ENCODE data around the gene KLHL17.
A peak's percentile ranks its signal among the peaks of the same experiment; 100 is the strongest.

Gene KLHL17

DNA sequence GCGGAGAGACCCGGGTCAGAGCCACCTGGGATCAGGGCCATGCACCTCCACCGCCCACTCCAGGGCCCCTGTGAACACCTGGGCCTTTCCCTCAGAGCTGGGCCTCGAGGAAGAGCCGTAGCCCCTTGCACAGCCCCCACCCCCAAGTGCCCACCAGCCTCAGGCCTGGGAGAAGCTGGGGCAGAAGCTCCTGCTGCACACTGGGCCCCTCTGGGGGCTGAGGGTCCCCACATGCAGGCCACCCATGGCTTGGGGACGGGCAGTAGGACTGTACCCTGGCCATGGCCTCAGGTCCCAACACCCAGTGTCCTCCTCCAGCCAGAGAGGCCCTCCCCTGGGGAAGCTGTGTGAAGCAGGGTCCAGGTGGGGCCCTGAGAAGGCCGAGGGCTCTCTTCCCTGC is 7.8 kb upstream of the KLHL17 start:
- ATAC-seq (no peak), DNase-seq (no peak)

DNA sequence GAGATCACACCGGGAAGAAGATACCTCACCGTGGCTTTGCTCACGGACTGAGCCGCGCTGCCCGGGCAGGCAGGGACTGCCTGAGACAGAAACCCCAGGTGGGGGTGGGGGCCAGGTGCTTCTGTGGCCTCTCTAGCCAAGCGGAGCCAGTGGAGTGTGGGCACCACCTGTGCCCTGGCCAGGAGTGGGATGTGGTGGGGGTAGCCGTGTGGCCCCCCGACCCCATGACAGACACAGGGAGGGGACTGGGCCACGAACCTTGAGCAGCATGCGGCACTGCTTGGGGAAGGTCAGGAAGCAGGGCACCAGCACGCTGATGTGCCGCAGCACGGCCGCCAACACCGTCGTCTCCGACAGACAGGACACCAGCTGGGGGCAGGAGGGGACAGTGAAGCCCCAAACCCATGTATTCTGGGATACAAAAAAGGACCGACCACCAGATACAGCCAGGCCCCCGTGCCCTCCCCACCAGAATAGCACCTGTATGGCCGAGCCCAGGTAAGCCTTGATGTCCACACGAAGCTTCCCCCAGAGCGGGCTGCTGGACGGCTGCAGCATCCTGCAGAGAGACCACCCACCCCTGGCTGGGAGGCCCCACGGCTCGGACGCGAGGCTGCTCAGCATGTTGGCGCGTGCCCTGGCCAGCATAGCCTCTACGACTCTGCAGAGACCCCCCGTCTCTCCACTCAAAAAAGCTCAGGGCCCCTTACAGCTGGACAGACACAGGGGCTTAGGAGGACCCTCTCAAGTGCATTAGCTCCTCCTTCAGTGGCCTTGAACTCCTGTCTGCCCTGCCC is 6.7 kb upstream of the KLHL17 start:
- ATAC-seq, result no peak
- DNase-seq, result no peak

DNA sequence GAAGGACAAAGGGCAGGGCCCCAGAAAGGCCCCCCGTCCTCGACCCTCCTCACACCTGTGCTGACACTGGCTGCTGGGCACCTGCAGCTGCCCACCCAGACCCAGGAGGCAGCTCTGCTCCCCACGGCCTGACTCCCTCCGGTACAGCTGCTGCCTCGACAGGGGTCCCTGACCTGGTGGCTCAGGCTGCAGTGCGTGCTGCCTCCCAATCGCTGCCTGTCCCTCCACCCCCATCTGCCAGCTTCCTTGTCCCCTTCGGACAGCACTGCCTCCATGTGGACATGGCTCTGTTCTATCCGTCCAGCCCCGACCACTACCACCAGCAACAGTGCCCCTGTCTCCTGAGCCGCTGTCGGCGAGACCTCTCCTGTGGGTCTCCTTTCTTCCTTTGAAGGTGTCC is 5.5 kb upstream of the KLHL17 start:
- ATAC-seq (no peak), DNase-seq (no peak)

DNA sequence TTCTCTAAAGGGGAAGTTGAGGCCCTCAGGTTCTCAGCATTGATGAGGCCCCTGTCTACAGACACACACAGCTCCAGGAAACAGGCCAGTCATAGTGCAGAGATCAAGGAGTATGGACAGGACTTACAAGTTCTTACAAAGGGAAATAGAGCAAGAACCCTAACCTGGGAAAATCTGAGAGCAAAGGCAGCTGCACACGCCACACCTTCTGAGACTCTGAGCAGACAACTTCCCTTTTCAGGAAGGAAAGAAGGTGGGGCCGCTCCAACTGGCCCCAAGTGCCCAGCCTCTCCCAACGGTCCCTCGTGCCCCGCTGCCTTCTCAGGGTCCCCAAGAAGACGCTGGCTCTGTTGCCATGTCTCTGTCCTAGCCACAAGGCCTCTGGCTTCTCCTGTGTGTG is 4.9 kb upstream of the KLHL17 start:
- ATAC-seq (no peak), DNase-seq (no peak)

DNA sequence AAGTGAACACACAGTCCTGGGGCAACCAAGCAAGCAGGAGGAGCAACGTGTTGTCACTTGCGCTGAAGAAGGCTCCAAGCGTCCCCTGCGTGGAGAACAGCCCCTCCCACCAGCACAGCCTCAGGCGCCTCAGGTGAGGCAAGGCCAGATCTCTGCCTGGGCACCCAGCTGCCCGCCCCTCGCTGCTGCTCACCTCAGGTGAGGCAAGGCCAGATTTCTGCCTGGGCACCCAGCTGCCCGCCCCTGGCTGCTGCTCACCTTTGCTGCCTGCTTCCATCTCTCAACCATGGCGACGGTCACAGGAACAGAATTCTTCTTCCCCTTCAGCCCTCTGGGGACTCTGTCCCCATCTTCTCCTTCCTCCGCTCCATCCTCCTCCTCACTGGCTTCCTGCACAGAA is 3.7 kb upstream of the KLHL17 start:
- no peak for ATAC-seq
- DNase-seq, result no peak

DNA sequence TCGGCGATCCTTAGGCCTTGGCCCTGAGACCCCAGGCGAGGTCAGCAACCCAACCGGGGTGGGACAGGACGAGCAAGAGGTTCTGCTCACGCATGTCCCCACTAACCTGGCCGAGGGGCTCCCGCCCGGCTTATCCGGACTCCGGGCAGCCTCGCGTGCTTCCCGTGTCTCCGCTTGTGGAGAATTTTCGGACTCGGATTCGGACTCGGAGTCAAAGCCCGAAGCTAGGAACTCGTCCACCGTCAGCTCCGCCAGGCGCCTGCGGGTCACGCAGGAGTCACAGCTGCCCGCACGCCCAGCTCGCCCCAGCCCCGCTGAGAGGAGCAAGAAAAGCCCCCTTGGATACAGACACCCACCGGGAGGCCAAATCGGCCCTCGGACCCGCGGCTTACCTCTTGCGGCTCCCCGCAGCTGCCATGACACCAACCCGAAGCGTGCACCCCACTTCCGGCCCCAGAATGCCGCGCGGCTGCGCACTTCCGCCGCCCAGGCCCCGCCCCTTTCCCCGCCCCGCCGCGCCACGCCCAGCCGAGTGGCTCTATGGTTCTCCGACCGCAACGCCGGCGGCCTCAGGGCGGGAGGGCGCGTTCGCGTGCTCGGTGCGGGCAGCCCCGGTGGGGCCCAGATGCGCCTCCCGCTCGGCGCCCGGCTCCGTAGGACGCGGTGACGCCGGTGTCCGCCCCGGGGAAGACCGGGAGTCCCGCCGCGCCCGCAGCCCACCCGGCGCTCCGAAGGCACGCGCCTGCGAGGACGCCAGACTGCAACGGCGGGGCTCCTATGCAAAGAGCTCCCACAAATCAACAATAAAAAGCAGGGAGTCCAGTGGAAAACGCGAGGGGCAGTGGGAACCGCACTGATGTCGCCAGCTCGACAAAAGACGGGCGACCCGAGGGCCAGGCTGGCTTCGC is 1.3 kb upstream of the KLHL17 start, which contains the start of gene NOC2L:
TSS of gene NOC2L (minus strand) at position 434 of the 908 bp plus-strand sequence. CDS start at position 418, 16 bp downstream.
- DNase-seq (peak; percentile 99), ATAC-seq (peak; percentile 87)

DNA sequence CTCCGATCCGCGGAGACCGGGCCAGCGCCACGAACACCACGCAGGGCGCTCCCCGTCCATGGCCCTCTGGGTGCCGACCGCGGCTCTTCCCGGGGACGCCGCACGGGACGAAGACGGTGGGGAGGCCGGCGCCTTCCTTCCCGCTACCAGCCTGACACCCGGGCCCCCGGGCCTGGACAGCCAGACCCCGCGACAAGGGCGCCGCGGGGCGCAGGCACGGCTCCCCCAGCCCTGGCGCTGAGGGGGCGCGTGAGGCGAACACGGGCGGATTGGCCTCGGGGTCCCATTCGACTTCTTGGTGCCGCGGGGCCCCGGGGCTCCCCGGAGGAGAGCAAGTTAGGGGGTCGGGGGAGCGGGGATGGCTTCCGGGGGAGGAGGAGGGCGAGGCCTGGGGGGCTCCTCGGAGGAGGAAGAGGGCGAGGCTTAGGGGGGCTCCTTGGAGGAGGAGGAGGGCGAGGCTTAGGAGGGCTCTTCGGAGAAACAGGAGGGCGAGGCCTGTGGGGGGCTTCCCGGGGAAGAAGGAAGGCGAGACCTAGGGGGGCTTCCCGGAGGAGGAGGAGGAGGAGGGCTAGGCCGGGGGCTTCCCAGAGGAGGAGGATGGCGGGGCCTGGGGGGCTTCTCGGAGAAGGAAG is 537 bp upstream of the KLHL17 start:
- ATAC-seq, result no peak
- DNase-seq, result peak; percentile 30

DNA sequence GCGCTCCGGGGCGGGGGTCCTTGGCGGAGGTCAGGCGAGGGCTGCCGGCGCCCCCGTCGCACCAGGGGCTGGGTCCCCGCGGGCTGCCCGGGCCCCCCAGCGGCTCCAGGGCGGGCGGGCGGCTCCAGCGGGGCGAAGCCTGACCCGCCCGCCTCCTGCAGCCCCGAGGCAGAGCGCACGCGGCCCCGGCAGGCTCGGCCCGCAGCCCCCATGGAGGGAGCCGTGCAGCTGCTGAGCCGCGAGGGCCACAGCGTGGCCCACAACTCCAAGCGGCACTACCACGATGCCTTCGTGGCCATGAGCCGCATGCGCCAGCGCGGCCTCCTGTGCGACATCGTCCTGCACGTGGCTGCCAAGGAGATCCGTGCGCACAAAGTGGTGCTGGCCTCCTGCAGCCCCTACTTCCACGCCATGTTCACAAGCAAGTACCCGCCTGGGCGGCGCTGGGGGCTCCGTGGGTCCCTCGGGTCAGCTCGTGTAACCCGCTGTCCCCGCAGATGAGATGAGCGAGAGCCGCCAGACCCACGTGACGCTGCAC is 817 bp downstream of the KLHL17 start:
- DNase-seq (no peak), ATAC-seq (no peak)

DNA sequence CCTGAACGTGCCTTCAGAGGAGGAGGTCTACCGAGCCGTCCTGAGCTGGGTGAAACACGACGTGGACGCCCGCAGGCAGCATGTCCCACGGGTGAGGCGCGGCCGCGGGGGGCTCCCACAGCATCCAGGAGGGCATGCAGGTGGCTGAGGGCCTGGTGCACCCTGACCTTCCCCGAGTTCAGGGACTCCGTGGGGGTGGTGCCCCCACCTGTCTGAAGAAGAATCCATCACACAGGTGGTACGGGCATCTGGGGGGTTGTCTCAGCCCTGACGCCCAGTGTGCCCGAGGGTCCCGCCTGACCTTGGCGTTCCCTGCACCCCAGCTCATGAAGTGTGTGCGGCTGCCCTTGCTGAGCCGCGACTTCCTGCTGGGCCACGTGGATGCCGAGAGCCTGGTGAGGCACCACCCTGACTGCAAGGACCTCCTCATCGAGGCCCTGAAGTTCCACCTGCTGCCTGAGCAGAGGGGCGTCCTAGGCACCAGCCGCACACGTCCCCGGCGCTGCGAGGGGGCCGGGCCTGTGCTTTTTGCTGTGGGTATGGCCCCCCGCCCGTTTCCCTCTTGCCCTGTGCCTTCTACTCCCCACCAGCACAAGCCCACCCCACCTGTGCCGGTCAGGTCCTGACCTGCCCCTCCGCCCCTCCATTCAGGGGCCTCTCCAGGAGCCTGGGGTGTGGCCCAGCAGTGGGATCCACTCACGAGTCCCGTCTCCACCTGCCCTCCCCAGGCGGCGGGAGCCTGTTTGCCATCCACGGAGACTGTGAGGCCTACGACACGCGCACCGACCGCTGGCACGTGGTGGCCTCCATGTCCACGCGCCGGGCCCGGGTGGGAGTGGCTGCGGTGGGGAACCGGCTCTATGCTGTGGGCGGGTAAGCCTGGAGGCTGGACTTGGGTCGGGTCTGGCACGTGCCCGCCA is 2.3 kb downstream of the KLHL17 start:
- DNase-seq (no peak), ATAC-seq (no peak)

DNA sequence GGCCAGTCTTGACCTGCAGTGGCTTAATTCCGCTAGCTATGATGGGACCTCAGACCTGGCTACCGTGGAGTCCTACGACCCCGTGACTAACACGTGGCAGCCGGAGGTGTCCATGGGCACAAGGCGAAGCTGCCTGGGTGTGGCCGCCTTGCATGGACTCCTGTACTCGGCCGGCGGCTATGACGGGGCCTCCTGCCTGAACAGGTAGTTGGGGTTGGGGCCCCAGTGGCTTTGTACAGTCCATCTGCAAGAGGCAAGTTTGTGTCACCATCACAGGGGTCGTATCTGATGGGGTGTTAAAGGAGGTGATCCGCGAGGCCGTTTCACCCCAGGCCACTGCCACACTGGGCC is 2.9 kb downstream of the KLHL17 start:
- no peak for ATAC-seq
- DNase-seq, result no peak

DNA sequence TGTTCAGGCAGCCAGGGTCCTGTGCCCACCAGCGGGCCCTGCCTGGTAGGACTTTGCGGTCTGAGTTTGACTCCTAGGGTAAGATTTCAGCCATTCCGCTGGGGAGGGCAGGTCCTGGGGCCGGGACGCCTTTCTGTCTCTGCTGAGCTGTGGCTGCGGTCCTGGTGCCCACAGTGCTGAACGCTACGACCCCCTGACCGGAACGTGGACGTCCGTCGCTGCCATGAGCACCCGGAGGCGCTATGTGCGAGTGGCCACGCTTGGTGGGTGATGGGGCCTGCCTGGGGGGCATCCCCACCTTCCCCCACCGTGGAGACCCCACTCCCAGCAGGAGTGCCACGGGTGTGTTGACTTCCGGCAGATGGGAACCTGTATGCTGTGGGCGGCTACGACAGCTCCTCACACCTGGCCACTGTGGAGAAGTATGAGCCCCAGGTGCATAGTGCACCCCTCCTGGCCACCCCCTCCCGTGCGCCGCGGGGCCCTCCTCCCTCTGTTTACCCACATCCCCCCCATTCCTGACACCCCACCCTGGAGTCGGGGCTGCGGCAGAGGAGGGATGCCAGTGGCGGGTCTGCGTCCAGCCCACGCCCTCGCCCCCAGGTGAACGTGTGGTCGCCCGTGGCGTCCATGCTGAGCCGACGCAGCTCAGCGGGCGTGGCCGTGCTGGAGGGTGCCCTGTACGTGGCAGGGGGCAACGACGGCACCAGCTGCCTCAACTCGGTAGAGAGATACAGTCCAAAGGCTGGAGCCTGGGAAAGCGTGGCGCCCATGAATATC is 3.6 kb downstream of the KLHL17 start:
- DNase-seq (no peak), ATAC-seq (no peak)

DNA sequence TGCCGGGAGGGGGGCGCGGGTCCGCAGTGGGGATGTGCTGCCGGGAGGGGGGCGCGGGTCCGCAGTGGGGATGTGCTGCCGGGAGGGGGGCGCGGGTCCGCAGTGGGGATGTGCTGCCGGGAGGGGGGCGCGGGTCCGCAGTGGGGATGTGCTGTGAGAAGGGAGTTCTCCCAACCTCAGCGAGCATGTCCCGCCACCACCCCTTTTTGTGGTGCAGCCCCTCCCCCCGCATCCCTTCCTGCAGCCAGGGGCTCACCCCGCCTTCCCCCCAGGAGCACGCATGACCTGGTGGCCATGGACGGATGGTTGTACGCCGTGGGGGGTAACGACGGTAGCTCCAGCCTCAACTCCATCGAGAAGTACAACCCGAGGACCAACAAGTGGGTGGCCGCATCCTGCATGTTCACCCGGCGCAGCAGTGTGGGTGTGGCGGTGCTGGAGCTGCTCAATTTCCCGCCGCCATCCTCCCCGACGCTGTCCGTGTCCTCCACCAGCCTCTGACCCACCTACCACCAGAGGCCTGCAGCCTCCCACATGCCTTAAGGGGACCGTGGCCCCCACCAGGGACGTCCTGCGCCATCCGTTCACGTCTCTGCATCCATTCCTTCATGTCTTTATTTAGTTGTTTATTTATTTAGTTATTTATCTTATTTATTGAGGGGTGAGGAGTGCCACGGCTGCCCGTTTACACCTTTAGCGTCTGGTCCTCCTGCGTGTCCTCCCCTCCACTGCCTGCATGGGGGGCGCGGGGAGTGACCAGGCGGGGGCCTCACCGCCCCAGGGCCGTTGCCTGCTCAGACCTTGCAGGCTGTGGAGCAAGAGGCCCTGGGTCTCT is 4.5 kb downstream of the KLHL17 start:
- no peak for ATAC-seq

DNA sequence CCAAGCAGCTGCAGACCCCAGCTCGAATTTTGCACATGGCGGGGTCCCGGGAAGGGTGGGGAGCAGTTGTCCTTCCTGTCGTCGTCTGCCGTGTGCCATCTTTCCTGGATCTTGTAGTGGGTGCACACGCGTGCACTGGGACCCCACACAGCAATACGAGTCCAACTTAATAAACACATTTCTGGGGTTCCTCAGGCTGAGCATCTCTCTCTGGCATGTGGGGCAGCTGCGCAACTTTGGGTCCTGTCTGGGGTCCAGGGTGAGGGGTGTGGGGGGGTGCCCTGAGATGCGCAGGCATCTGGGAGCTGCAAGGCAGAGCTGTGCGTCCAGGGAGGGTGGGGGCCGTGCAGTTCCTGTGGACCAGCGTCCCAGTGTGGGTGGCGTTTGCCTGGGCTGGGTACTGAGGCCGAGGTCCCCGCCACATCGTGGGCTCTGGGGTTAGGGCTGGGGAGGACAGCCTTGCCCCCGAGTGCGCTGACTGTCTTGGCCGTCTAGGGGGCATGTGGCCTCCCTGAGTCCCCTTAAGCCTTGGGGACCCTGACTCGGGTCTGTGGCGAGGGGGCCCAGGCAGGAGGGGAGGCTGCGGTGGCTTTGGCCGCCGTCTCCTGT is 5.2 kb downstream of the KLHL17 start:
- DNase-seq, result no peak
- peak; percentile 1 for ATAC-seq

More for the DNA sequence above, 4.5 kb downstream of the KLHL17 start:
- no peak for DNase-seq

DNA sequence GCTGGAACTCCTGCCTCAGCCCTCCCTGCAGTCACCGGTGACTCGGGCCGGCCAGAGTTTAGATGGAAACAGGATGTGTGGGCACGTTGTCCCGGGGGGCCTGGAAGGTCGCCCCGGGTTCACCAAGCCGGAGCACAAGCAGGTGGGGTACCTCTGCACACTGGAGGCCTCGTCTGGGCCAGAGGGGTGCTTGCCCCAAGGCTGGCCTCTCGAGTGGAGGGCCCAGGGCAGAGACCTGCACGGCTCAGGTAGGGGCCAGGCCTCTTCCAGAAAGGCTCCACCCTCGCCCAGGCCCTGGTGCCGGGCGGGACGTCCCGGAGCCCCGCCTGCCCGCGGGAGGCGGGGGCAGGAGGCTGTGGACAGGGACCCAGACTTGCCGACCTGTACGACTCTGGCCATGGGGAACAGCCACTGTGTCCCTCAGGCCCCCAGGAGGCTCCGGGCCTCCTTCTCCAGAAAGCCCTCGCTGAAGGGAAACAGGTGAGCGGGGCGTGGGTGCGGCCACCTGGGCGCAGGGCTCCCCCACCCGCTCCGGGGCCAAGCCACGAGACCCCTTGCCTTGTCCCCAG is 5.8 kb downstream of the KLHL17 start, which contains the start of gene PLEKHN1:
TSS of gene PLEKHN1 (plus strand) at position 348 of the 569 bp plus-strand sequence. CDS start at position 398, 50 bp downstream.
- DNase-seq (peak; percentile 58), ATAC-seq (peak; percentile 62)

DNA sequence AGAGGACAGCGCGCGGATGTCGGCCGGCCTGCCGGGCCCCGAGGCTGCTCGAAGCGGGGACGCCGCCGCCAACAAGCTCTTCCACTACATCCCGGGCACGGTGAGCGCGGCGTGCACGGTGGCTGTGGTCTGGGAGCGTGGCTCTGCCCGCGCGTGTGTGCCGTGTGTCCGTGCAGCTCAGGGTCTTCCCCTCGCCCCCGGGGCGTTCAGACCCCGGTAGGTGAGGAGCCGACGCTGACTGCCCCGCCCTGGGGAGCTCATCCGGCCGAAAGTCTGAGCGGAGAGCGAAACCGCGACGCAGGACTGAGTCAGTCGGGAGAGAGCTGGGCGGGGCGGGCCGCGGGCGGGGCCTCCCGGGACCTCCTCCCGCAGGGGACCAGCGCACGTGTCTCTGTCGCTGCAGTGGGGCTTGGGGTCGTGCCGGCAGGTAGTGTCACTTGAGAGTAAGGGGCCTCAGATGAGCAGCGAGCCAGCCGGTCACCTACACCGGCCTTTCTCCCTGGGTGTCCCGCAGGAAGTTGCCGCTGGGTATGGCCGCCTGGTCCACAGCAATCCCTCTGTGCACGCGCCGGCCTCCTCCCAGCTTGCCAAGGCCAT is 6.4 kb downstream of the KLHL17 start:
- DNase-seq (peak; percentile 91), ATAC-seq (peak; percentile 83)

DNA sequence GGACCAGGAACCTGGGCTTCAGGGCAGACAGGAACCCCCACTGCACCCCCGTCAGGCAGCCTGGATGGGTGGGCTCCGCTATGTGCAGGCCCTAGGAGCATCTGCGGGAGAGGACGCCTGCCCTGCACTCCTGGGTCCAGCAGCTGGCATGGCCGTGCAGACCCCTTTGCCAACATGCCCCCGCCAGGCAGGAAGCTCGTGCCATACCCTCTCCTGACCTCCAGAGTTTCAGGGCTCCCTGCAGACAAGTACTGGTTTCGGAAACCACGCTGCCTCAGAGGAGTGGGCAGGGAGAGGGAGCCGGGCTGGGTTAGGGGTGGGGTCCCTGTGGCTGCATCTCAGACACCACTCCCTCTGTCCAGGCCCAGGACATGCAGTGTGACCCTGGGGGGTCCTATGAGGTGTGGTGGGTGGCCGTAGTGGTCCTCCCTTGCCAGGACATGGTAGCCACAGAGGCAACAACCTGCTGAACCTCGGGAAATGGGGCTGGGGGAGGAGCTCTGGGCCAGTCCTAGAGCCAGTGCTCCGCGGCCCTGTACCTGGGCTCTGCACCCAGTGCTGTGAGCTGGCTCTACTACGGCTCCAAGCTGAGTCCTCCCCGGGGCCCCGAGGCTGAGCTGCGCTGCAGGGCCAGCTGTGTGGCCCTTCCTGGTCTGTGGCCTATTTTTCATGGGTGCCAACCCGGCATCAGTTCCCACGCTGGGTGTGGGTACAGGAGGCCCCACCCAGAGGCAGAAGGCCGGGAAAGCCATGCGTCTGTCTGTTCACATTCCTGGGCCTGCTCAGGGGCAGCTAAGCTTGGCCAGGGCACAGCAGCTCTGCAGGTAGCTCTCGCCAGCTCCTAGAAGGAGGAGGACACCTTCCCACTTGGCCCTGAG is 7.3 kb downstream of the KLHL17 start:
- DNase-seq, result no peak
- no peak for ATAC-seq

DNA sequence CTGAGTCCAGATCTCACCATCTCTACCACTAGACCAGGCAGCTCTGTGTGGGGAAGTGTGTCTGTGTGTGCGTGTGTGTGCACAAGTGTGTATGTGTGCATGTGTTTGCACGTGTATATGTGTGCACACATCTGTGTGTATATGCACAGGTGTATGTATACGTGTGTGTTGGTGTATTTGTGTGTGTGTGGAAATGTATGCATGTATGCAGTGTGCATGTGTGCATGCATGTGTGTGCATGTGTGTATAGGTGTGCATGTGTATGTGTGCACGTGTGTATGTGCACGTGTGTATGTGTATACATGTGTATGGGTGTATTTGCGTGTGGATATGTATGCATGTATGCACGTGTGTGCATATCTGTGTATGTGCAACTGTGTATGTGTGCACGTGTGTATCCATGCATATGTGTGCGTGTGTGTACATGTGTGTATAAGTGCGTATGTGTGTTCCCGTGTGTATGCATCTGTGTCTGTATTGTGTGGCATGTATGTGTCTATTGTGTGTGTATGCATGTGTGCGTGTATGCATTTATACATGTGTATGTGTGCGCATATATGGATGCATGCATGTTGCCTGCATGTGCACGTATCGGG is 9.0 kb downstream of the KLHL17 start:
- ATAC-seq, result no peak
- no peak for DNase-seq

Data from stimulated activated naive CD8-positive, alpha-beta T cell treated with anti-CD3 and anti-CD28 coated beads, Interleukin-15, Interleukin-2, amounts not matched to agents 100 U/mL and 50 U/mL, for 24 hours (primary cell).